HG03565 (cell line): ENCODE measurements around the gene RNF14.
"Not testable (repeated sequence)": the region's sequence is repeated elsewhere in the genome, so short reads cannot be mapped to it uniquely, and the experiment has no call there.

Source experiments
- ATAC-seq: cut with Tn5 transposase; IDR thresholded peaks from one replicate; pipeline ENCODE4 v1.9.1; 2021; ENCODE audit warnings: mild to moderate bottlenecking, moderate library complexity; ENCODE audit not compliant: unreplicated experiment

Gene RNF14, protein sequence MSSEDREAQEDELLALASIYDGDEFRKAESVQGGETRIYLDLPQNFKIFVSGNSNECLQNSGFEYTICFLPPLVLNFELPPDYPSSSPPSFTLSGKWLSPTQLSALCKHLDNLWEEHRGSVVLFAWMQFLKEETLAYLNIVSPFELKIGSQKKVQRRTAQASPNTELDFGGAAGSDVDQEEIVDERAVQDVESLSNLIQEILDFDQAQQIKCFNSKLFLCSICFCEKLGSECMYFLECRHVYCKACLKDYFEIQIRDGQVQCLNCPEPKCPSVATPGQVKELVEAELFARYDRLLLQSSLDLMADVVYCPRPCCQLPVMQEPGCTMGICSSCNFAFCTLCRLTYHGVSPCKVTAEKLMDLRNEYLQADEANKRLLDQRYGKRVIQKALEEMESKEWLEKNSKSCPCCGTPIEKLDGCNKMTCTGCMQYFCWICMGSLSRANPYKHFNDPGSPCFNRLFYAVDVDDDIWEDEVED

DNA sequence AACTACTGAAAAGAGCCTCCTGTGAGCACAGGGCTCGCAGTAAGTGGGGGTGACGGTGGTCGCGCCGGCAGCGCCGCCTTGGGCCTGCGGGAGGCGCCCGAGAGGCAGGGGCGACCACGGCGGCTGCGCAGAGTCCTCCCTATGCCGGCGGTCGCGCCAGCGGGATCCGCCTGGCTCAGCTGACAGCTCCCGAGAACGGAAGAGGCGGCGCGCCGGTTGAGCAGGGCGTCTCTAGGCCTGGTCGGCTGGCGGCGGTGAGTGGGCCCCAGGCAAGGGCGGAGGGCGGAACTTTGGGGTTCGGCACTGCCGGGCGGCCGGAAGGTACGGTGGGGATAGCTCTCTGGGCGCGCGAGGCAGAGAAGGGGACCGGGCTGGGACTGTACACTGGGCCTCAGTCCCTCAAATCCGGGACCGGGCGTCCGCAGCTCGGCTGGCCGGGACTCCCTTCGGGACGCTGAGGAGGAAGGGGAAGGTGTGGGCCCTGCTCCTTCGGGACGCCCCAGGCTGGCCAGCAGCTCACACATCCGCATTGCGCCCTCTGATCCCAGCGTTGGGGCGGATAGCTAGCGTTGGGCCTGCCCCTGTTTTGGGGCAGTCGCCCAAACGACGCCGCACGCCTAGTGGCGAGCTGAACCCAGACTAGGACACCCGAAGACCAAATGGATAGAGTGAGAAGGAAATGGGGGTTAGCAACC, at the start of gene RNF14:
RNF14 (plus strand) TSS at position 192 of the 695 bp plus-strand sequence. CDS start 4,484 bp downstream, outside the sequence.
- peak; percentile 88 for ATAC-seq

DNA sequence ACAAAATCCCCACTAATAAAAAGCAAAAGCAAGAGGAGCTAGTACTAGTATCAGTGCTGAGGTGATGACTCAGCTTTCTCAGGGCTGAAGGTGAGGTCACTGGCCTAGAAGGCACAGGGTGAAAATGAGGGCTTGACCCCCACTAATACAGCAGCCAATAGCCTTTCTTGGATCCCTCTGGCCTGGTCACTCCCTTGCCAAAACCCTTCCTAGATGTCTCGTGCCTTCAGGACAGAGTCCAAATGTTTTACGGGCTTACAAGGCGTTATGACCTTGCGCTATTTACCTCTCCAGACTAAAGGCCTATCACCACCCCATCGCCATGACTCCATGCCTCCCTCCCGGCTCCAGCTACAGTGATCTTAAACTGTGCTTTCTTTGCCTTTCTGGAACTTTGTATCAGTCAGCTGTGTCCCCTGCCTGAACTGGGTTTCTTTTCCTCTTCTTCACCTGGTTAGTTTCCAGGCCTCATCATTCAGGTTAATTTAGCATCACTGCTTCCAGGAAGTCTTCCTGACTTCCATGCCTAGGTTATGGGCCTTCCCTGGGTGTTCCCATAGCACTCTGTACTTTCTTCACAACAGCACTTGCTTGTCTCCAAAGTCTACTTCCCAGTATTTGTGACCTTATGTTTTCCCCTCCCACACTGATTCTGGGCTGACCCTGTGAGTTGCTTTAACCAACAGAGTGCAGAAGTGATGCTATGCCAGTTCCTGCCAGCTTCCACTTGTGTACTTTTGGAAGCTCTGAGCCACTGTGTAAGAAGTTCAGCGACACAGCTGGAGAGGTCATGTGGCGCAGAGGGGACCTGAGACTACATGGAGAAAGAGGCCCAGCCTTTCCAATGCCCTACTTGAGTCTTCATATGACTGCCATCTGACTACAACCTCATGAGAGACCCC, 49.4 kb upstream of the RNF14 start:
- ATAC-seq: no peak

DNA sequence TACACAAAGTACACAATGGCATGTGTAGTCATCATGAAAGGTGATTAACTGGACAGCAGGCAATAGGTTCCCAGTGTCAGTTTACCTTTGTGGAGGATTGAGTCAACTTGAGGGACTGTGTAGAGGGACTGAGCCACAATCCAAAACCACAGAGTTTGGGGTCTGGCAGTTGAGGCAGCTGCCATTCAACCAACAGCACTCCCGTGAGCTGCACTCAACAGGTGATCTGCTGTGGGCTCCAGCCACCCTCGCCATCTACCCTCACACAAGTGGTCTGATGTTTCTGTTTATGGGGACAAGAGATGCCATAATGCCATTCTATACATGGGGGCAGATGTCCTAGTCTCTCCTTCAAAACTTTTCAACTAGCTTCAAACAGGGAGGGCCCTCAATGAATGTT, 48.1 kb upstream of the RNF14 start:
- no peak for ATAC-seq

DNA sequence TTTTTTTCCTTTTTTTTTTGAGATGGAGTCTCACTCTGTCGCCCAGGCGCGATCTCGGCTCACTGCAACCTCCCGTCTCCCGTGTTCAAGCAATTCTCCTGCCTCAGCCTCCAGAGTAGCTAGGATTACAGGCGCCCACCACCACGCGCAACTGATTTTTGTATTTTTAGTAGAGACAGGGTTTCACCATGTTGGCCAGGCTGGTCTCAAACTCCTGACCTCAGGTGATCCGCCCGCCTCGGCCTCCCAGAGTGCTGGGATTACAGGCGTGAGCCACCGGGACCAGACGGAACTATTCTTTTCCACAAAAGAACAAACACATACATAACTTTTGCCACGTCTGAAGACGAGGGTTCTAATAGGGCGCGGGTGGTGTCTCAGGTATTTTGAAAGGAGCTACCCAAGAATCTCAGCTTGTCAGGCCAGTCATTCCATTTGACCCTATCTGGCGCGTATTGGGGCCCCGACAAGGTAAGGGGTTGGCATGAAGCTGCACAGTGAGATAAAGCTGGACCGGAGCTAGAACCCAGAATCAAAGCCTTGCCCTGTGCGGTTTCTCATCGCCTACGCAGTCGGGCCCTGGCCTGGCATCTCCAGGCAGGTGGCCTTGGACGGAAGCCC, 46.0 kb upstream of the RNF14 start:
- ATAC-seq: not testable (repeated sequence)

DNA sequence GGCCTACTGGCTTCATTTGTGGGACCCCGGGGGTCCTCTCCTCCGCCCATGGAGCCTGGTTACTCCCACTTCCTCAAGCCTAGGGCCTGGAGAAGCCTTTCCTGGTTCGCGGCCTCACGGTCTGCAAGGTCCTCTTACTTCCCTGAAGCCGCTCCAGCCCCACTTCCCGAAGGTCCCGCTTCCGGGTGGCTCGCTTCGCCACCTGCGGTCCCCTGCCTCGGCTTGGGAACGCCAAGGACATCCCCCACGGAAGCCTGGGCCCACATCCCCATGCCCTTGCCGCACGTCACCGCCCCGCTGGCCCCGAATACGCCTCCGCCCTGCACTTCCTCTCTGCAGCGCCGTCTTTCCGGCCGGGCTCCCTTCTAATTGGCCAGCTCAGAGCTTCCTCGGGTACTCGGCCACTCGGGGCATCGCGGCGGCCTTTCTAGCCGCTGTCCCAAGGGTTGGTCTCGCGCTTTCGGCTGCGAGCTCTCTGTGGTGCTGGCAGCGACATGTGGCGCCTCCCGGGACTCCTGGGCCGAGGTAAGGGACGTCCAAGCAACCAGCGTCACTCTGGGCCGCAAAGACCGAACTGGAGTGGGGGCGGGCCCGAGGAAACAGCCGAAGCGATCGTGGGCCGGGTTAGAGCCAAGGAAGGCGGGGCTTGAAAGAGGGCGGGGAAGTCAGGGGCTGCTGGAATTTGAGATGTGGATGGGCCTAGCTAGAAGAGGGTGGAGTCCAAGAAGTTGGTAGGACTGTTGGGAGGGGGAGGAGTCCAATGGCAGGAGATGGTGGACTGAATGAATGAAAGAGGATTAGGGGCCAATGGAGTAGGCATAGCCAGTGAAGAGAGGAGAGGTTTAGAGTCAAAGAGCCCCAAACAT, 45.2 kb upstream of the RNF14 start, which contains the start of gene DELE1:
DELE1 (plus strand) TSS at position 424 of the 866 bp plus-strand sequence; CDS start at position 495, 71 bp downstream.
- ATAC-seq: peak; percentile 93

DNA sequence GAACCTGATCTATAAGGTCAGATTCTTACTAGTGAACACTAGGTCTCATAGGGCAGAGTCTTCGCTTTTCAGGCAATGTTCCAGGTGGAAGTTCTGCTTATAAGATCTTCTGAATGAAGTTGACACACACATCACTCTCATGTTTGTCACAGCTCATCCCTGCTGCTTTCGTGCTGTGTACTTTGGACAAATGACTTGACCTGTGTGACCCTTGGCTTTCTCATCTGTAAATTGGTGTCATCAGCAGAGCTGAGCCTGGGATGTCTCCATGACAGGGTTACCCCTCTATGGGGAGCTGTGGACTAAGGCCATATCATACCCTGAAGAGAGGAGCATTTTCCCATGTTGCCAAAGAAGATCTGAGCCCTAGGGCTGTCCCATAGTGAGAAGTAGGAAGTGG, 42.5 kb upstream of the RNF14 start:
- no peak for ATAC-seq

DNA sequence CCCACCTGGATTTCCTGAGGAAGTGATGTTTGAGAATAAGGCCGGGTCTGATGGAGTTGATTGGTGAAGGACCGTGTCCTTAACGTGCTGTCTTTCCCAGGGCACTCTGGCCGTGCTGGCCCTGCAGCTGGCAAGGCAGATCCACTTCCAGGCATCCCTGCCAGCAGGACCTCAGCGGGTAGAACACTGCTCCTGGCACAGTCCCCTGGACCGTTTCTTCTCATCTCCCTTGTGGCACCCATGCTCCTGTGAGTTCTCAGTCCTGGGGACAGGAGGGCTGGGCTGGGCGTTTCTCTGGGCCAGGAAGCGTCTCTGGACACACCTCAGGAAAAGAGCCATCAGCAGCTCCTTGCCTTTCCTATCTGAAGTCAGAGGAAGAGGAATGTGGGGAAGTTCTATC, 40.9 kb upstream of the RNF14 start:
- no peak for ATAC-seq

DNA sequence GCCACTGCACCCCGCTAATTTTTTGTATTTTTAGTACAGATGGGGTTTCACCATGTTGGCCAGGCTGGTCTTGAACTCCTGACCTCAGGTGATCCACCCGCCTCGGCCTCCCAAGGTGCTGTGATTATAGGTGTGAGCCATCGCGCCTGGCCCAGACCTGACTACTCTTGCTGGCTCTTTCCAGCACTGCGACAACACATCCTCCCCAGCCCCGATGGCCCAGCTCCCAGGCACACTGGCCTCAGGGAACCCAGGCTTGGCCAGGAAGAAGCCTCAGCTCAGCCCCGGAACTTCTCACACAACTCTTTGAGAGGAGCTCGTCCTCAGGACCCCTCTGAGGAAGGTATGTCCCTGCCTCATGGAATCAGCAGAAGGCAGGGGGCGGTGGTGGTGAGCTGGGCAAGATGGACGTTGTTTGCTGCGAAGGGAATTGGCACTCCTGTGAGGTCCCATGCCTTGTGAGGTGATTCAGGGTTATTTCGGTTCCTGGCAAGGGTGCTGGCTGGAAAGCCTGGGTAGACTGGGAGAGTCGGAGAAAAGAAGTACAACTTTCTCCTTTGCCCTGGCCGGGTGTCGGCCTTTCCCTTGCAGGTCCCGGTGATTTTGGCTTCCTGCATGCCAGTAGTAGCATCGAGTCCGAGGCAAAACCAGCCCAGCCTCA, 39.4 kb upstream of the RNF14 start:
- no peak for ATAC-seq

DNA sequence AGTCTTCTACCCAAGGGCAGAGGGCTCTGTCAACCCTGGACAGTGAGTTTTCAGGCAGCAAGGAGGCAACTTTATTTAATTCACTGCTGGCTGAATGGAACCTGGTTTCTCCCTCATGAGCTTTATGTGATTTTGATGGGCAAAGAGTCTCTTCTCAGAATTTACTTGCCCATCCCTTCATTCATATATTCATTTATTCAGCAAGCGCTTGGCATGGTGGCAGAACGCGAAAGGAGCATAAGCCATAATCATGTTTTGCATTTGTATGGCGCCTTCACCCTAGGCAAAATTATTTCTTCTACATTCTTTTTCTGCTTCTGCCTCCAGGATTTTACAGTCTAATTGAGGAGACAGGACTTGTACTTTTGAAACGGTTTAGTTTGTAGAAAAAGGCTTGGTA, 37.2 kb upstream of the RNF14 start:
- no peak for ATAC-seq

DNA sequence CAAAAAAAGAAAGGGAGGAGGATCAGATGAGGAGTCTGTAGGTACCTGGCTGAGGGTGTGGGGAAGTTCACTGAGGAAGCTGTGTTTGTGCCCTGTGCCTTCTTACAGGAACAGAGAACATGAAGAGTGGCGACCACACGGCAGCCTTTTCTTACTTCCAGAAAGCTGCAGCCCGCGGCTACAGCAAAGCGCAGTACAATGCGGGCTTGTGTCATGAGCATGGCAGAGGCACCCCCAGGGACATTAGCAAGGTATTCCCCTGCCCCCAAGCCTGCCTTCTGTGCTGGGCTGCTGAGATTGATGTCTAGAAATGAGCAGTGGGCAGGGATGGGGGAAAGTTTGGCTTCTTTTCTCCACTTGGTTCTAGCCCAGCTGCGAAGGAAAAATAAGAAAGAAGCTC, 35.8 kb upstream of the RNF14 start:
- no peak for ATAC-seq

DNA sequence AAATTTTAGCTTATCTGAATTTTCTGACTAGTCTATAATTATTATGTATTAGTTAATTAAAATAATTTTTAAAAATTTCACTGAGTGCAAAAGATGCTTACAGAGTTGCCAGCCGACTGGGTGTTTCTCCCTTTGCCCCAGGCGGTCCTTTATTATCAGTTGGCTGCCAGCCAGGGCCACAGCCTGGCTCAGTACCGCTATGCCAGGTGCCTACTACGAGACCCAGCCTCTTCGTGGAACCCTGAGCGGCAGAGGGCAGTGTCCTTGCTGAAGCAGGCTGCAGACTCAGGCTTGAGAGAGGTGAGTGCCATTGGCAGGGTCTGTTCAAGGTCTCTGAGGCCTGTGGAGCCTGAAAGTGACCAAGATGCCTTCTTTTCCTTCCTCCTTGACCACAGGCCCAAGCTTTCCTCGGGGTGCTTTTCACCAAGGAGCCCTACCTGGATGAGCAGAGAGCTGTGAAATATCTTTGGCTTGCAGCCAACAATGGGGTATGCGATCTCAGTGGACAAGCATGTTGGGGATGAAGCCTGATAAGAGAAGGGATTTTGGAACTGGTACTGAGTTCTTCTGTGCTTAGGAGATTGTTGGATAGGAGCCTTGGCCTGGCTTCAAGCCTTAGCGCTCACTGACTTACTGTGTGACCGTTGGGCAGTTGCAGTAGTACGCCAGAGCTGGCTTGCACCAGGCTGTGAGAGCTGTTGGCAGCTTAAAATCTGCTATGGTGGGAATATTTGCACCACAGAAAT, 34.6 kb upstream of the RNF14 start:
- no peak for ATAC-seq

DNA sequence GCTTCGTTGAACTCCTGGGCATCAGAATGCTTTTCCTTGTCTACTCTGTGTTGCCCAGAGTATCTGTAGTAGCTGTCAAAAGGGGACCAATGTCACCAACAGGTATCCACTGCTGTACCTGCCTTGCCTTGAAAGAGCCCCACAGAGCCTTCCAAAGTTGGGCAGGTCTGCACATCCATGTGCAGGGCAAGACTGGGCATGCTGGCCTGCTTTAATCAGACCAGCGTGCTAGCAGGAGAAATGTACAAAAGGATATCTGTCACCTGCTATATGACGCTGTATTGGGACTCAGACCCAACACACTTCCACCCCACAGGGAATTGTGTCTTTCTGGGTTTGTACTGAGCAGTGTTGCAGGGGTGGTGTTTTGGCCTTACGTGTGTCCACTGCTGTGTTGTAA, 33.4 kb upstream of the RNF14 start:
- no peak for ATAC-seq

DNA sequence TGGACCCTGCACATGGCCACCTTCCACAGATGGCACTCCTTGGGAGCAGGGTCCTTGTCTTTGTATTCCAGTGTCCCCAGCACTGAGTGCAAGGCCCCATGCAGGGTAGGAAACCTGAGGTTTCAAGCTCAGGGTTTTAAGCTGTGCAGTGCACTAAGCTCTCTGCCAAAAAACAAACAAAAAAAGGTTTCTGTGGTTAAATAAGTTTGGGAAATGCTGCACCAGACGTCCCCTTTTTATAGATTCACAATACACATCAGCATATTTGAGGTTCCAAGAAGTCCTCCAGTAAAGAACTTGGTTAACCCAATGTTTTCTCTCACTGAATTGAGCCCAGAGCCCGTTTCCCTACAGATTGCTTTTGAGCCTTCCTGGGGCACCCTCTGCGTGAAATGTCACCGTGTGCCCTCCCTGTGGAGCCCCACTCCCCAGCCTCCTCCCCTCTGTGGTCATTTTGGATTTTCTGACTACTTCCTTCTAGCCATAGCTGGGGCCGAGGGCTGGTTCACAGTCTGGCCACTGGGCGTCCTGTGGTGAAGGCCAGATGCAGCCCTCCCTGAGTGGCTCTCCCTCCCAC, 28.1 kb upstream of the RNF14 start:
- ATAC-seq: no peak

DNA sequence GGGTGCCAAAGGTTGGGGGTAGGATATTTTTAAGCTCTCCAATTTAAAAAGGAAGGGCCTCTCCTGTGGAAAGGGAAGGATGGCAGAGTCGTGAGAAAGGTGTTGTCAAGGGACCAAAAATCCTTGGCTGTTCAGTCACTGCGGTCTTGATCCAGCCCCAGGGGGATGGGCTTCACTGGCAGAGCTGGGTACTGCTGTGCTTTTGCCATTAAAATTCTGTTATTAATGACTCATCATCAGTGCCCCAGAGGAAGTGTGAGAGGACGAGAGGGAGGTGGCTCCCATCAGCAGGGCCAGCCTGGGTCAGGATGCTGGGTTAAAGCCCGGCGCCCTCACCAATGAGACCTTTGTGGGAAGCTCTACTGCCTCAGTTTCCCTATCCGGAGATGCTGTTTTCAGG, 27.6 kb upstream of the RNF14 start:
- no peak for ATAC-seq

DNA sequence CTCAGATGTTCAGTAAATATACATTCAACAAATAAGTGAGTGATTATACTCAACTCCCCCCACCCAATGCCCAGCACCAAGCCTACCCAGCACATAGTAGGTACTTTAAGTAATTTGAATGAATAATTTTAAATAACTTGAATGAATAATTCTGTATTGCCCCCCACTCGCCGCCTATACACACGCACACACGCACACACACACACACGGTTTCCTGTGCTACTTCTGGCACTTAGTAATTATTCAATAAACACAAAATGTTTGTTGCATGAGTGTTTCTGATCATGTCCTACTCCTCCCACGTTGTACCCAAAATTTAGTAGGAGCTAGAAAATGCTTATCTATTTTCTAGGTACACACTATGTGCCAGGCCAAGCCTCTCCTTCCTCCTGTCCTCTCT, 27.1 kb upstream of the RNF14 start:
- no peak for ATAC-seq

DNA sequence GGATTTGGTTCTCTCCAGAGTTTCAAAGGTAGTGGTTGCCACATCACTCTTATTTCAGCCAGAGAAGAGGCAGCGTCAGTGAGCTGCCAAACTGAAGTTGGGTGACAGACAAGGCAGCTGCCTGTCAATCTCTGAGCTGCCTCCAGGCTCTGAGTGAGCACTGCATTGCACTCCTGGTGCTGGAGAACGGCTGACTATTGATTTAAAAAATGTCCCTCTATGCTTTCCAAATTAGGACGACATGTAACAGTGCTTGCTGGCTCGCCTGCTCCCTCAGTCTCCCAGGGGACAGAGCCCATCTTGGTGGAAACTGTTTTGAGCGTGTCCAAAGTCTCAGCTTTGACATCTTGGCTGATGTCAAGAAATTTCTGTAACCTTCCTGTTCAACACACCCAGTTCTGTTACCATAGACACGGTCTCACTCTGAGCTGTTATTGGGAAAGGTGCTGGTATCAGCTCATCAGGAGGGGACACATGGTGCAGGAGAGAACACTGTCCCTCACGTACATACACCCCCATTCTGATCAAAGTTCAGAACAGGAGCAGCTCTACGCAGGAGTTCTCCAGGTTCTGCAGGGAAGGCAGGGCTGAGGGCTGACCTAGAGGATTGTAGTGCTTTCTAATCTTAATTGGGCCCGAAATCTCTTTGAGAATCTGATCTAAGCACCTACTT, 26.6 kb upstream of the RNF14 start:
- ATAC-seq: no peak

DNA sequence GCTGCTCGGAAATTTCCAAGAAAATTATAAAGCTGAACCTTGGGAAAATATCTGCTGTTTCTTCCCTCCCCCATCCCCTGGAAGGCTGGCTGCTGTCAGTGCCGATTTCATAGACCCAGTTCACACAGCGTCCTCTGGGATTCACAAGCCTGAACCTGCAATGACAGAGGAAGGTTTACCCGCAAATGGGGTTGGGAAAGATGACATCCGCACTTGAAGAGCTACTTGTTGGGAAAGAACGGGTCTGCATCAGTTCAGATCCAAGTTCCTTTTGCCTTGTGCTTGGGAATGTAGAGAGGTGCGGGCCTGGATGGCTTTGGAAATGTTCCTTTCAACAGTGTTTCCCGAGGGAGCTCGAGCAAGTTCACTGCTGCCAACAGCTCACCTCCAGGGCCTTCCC, 24.8 kb upstream of the RNF14 start:
- no peak for ATAC-seq
